ENCODE measurements around the gene TMEM14A.
"Not testable (repeated sequence)": the region's sequence is repeated elsewhere in the genome, so short reads cannot be mapped to it uniquely, and the experiment has no call there.

Gene TMEM14A

DNA sequence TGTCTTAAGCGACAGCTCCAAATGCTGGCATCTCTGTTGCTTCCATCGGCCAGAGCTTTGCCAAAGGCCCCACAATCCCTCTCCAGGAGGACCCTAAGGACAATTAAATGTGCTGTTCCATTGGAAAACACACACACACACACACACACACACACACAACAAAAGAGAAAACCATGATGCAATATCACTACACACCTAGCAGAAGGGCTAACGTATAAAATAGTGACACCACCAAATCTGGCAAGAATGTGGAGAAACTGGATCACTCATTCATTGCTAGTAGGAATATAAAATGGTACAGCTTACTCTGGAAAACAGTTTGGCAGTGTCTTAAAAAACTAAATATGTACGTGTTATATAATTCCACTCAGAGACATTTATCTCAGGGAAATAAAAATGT lies 13.0 kb upstream of the TMEM14A start:
- DNase-seq (ENCODE audit: low spot score), result no peak

DNA sequence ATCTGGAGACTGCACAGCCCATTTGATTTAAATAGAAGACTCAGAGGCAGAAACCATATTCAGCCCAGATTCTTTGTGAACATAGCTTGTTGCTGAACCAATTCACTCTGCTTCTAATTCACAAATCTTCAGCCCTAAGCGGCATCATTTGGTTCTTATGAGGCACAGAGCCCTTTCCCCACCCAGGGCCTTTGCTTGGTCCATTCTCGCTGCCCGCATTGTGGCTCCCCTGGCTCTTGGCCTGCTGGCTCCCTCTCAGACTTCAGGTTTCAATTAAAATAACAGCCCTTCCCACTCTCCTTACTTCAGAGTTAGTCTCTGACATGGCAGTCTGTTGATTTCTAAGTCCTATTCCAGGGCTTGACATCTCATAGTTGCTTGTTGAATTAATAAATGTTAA lies 9.4 kb upstream of the TMEM14A start:
- no peak for DNase-seq (ENCODE audit: low spot score)

DNA sequence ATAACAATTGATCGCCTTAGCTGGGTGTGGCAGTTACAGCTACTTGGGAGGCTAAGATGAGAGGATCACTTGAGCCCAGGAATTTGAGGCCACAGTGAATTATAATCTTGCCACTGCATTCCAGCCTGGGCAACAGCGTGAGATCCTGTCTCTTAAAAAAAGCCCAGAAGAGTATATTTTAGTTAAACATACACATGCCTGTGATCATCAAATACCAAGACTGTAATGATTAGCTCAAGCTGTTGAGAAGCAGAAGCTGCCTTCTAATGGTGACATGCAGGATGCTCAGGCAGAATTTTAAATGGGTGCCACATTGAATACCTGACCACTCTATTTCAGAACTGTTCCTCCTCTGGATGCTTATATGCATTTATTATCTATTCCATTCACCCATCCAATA lies 8.9 kb upstream of the TMEM14A start:
- no peak for DNase-seq (ENCODE audit: low spot score)

DNA sequence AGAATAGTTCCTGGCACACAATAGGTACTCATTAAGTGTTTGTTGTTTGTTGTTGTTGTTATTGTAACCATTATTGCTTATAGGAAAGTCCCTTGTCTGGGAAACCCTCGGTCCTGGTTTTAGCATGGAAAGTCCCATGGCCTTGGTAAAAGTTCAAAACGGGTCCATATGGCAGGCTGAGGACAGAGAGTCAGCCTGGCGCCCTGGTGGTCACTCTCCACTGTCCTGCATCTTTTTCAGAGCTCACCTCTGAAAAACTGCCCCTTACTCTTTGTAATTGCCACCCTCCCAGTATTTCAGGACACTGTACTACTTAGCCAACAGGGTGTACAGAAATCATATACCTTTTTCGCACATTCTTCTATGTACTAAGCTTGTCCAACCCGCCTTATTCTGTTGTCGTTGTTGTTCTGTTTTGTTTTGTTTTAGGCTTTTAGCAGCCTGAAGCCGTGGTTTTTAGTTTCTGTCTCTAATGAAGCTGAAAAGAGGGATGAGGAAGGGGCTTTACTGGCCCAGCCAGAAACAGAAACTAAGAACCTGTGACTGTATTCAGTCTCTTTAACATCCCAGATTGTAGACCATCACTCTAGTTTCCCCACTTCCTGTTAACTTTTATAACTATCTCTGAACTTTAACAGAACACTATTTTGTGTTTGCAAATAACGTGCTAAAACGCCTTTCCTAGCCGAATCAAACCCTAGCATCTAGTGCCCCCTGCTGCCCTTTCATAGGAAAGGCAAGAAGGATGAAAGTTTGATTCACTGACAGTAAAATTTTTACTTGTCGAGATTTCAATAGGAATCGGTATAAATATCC lies 7.6 kb upstream of the TMEM14A start:
- peak; percentile 81 for DNase-seq (ENCODE audit: low spot score)

DNA sequence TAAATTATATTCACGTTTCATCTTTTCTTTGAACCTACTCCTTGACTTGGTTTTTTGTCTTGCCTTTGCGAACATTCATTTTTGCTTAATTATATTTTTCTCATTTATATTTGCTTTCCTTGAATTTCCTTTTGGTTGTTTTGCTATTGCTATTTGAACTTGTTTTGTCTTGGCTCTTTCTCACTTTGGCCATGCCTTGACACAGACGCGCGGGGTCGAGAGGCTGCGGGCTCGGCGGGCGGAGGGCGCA lies 7.1 kb upstream of the TMEM14A start:
- no peak for DNase-seq (ENCODE audit: low spot score)

DNA sequence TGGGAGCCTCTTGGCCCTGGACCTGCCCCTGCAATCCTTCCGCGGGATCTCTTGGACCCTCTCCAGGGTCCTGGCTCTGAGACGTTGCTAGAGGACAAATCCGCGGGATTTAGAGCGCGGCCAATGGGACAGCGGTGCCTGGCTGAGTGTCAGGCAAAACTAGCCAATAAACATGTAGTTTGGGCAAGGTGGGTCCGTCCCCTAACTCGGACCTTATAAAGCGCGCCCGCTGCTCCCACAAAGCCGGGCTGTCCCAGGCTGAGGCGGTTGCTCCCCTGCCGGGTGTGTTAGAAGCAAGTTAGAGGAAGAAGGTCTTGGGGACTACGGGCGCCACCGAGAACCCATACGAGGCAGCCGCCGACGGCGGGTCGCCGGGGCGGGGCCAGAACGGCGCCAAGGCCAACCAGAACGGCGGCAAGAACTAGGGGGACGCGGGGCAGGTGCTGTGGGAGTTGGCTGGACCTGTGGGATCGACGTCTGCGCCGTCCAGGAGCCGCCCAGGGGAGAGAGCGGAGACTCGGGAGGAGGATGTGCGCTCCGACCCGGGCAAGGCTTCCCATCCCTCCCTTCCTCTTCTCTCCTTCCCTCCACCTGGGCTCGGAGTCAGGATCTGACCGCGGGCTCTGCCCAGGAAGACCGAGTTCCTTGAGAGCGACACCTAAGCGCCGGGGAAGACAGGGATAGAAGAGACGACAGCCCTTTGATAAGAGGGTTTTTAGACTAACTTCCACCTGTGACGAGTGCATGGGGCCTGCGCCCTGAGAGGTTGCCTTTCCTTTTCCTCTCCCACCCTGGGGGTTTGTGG lies 6.5 kb upstream of the TMEM14A start:
- peak; percentile 57 for DNase-seq (ENCODE audit: low spot score)

DNA sequence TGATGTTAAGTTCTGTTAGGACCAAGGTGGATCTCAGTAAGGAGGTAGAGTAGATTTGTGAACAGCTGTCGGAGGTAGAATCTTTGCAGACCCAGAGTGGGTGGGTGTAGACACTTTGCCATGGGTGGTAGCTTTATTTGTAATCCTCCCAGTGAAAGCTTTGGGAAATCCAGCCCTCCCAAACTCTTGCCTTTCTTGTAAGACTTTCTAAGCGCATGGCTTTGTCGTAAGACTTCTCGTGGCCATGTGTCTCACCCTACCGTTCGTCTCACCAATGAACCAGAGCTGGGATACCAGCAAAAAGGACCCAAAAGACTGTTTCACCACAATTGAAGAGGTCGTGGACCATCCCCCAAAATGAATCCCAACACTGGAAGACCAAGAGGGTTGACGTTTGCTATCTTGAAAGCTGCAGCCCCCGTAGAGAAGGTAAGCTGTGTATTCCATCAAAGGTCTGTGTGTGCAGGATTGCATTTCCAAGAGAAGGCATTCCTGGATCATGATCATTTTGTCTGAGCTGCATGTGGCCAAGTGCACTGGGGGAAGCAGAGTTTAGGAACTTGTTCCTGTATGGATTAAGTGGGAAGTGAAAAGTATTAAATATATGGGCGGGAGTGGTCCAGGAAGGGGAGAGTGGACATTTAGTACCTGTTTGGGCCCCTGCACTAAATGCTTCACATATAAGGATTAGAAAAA lies 5.8 kb upstream of the TMEM14A start:
- no peak for DNase-seq (ENCODE audit: low spot score)

DNA sequence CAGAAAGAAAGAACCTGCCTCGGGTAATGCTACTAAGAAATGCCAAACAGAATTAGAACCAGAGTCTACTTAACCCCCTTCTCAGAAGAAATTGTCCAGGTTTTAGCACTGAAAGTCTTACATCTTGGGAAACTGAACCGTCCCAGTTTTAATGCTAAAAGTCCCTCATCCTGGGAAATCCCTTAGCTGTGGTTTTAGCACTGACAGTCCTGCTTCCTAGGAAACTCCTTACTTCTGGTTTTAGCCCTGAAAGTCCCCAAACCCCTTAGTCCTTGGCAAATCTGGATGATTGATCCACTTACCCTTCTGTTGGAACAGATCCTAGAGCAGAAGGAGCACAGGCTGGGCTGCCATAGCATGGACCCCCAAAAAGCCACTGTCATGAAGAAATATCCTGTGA lies 4.8 kb upstream of the TMEM14A start:
- DNase-seq (ENCODE audit: low spot score), result no peak

DNA sequence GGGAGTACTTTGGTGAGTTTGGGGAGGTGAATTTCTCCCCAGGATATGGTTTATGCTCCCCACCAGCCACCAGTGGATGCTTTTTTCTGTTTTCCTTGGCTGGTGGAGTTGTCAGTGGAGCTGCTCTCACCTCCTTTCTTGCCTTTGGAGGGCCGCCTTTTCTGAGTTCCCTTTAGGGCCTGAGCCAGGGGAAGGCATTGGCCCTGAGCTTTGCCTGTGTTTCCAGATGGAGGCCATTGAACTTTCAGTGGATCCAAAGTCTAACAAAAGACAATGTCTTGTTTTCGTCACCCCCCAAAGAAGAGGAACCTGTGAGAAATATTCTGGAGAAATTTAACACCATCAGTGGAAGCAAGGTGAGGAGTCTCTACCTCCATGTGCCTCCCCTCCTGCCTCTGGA lies 4.4 kb upstream of the TMEM14A start:
- DNase-seq (ENCODE audit: low spot score), result no peak

DNA sequence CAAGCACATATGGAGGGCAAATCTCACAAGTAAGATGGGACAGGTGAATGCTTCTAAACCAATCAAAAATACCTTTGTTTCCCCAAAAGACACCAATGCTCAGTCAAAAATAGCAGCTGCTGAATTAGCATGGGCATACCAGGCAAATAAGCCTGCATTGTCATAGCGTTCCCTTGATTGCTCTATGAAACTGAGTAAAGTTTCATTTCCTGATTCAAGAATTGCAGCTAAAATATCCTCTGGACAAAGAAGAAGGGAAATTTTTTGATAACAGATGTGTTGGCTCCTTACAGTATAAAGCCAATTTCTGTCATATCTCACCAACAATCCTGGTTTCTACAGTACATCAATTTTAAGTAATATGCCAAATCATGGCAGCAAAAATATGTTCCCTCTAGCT lies 3.3 kb upstream of the TMEM14A start:
- no peak for DNase-seq (ENCODE audit: low spot score)

DNA sequence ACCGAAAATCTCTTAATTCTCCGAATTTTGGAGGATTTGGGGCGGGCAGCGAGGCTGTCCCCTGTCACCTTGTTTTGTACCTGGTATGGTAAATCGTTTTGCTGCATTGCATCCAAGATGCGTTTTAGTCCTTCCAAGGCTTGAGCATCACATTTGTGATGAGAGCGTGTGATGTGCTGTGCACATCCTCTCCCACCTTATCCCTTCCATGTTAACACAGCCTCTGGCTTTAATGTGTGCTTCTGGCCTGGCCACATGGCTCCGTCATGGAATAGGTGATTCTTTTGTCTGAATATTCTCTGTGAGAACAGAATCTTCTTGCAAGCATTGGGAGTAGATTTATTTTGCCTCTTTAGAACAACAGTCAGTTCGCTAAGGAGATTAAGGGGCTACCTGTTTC lies 763 bp downstream of the TMEM14A start:
- no peak for DNase-seq (ENCODE audit: low spot score)

DNA sequence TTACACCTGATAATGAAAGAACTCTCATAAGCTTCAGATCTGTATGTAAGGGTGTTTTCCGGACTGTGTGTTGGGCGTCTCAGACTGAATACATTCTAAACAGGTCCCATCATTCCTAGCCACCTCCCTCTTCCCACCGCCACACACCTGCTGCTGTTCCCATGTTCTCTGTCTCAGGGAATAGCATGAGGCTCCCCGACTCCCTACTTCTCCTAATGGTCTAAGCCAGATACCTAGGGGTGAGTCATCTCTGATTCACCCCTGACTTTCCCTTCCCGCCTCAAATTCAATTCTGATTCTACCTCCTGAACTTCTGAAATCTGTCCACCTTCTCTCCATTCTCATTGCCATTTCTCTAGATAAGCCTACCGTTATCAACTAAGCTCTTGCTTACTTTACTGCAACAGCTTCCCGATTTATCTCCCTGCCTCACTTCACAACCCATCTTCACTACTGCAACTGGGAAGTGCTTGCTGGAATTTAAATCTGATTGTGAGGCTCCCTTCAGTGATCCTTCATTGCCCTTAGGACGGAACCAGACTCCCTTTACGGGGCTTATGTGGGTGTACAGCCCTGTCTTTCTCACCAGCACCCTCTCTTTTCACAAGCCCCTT lies 1.6 kb downstream of the TMEM14A start:
- DNase-seq (ENCODE audit: low spot score), result no peak

DNA sequence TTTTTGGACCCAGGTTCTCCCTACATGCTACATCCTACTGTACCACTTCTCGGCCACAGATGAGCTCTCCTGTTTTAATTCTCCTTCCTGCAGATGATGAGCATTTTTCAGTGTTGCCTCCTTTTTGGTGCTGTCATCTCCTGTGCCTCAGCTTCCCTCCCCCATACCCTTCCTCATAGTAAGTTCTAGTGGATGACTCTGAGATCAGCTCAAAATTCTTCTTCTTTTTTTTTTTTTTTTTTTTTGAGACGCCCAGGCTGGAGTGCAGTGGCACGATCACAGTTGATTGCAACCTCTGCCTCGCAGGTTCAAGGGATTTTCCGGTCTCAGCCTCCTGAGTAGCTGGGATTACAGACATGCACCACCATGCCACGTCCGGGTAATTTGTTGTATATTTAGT lies 3.8 kb downstream of the TMEM14A start:
- DNase-seq (ENCODE audit: low spot score), result no peak

DNA sequence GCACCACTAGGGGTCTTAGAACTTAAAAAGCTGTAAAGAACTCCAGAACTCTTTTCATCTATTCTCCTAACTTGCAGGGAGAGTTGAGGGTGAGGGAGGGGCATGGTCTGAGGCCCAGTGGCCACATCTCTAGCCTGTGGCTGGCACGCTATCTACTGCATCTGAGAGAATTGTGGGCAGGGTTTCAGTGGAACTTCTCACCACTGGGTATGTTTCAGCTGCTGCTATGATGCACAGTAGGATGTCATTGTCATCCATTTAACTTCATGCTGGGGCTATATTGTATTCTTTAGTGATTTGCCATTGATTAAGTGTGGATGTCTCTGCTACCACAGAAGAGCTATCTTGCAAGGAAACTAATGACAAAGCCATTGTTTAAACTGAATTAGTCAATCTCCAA lies 4.5 kb downstream of the TMEM14A start:
- no peak for DNase-seq (ENCODE audit: low spot score)

DNA sequence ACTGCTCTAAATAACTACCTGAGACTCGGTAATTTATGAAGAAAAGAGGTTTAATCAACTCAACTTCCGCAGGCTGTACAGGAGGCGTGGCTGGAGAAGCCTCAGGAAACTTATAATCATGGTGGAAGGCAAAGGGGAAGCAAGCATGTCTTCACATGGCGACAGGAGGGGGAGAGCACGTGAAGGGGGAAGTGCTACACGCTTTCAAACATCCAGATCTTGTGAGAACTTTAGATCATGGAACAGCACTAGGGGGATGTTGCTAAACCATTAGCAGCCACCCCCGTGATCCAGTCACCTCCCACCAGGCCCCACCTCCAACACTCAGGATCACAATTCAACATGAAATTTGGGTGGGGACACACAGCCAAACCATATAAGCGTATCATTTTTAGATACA lies 5.7 kb downstream of the TMEM14A start:
- DNase-seq (ENCODE audit: low spot score), result not testable (repeated sequence)

DNA sequence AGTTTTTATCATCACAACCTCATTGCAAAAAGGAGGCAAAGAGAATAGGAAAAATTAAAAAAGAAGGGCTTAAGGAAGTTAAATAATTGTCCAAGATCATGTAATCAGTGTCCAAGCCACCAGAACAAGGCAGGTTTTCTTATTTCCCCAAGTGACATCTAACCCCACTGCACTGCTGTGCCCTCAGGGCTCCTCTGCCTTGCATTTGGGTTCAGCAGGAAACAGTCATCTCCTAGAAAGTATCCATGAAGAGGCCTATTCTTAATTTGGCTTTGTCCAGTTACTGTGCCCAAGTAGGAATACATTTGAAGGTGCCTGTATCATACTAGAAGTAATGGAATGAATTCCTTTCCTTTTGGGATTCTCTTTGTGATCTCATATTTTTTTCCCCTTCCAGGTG lies 10.5 kb downstream of the TMEM14A start:
- DNase-seq (ENCODE audit: low spot score), result no peak

DNA sequence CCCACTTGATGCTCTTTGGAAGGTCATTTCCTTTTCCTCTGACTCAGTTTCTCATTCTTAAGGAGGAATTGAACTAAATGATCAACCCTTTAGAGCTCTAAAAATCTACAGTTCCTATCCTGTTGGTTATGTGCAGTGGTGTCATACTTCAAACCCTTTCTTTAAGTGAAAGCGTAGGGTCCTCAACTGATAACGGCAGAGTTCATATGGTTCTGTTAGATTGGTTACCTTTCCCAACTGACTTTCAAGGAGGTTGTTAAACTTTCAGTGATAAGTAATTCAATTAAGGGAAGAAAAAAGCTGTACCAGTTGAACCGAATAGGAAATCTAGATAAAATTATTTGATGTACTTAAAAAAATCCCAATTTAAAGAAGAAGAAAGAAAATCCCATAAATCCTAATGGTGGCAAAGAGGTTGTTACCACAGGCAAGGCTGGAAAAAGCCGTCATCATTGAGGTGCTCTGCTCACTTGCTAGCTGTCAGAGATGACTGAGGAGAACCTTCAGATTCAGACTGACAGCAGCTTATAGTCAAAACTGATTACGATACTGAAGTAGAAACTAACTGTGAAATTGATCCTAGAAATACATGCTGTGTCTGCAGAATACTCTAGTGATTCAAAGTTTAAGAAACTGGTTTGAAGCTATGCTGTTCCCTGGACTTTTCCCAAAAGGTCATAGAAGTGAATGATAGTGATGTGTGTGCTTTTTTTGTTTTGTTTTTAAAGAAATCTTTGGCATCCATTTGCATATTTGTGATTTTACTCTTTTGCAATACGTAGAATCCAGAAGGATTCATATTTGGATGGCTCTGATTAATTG lies 16.2 kb downstream of the TMEM14A start:
- DNase-seq (ENCODE audit: low spot score), result no peak

DNA sequence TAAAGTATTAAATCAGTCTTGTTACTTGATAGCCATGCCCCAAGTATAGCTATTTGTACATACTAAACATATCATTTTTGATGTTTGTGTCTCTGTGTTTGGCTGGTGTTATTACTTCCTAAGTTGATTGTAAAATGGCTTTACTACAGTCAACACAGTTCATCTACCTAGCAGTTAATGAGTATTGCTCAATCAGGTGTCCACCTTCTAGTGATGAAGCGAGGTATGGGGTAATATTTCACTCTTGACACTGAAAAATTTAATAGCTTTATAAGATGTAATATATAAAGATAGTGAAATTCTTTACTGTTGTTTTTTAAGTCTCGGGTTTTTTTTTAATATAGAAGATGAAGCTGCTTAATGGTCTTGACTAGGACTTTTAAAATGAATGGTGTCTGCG lies 18.9 kb downstream of the TMEM14A start:
- no peak for DNase-seq (ENCODE audit: low spot score)

DNA sequence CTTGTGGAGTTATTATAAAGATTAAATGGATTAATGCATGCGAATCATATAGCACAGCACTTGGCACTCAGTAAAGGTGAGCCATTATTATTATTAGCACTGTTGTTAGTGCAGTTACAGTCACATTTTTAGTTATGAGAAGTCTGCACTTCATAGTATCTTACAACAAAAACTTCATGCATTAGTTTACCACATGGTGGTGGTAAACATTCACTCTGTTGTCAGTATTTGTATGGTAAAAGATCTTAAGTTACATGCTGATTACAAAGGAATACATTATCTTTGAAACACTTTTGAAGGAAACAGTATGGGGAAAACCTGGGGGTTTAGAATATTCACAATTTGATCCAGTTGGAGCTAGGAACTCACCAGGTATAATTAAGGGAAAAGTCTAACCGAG lies 20.8 kb downstream of the TMEM14A start:
- DNase-seq (ENCODE audit: low spot score), result no peak

DNA sequence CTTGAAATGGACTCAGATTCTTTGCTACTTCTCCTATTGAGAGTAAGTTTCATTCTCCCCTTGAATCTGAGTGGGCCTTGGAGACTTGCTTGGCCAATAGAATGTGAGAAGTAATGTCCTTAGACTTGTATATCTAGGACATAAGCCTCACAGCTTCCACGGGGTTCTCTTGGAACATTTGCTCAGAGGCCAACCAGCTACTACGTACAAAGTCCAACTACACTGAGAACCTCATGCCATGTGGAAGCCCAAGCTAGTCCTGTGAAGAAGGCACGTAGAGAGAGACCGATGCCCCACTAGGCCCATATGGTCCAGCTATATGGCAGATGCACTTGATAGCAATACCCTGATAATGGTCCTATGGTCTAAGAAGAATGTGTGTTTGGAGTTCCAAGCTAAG lies 22.9 kb downstream of the TMEM14A start:
- DNase-seq (ENCODE audit: low spot score), result no peak

DNA sequence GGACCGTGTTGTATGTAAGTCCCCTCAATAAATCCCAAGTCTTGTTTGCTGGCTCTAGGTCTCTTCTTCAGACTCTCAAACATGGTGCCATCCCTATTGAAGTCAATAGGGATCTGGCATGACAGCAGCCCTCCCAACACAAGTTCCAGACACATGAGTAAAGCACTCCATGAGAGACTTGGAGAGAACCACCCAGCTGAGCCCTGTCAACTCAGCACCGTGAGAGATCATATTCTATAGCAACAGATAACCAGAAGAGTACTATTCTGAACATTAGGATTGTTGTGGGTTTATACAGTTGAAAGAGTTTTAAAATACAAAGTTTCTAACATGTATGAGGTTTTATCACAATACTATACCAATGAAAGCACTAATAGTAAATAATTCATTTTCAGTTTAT lies 23.5 kb downstream of the TMEM14A start:
- no peak for DNase-seq (ENCODE audit: low spot score)

DNA sequence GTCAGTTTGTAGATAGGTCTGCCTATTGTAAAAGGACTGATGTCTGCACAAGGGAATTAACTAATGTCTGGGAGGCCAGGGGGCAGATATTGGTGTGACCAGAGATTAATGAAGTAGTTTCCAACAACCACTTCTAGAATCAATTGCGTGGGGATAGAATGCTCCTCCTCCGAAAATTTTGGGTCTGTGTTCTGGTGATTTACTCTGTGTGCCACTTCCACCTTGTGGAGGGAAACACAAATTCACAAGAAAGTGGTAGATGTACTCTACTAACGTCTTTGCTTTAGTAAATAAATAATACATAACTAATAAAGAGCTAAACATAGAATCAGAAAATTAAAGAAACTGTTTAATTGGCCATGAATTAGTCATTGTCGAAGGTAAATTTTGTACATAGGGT lies 25.5 kb downstream of the TMEM14A start:
- no peak for DNase-seq (ENCODE audit: low spot score)
